HPDE6-E6E7 (cell line): Measurements from ENCODE around the gene AANAT.
"Not testable (repeated sequence)": the region's sequence is repeated elsewhere in the genome, so short reads cannot be mapped to it uniquely, and the experiment has no call there.

Source experiments
- DNase-seq: peaks from one replicate; pipeline ENCODE4 v3.0.0; 2011; ENCODE audit warnings: missing footprints; ENCODE audit errors: extremely low spot score

Gene AANAT

DNA sequence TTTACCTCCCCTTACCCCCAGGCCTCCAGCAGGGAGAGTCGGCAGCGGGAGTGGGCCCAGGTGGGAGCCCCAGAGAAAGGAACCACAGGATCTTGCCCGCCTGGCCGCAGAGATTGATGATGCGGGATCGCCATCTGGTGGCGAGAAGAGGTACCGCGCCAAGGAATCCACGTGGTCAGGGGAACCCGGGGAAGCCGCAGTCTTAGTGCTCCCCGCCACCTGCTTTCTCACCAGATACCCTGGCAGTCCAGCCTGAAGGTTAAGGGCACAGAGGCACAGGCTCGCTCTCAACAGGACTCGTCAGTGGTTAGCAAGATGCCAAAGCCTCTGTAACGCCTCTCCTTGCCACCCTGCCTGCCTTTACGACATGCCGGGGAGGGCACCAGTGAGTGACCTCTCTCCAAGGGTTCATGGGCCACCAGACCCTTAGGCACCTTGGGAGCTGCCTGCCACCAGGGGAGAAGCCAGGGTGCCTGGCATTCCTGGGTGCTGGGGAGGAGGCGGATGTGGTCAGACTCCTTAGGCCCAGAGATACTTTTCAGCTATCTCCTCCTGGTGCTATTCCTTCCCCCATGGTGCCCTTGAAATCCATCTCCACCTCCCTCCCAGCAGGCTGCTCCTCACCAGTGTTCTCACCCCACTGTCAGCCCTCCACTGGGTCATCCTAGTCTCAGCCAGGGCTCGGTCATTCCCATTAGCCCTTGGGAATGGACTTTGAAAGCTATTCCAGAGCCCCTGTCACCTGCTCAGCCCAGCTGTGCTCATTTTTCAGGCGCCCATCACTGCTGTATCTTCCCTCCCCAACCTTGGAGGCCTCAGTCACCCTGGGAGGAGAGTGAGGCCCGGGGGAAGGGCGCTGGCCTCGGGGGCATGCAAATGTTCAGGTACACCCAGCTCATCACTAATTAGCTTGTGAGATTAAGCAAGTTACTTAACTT is 39.3 kb downstream of the AANAT start:
- peak; percentile 87 for DNase-seq

DNA sequence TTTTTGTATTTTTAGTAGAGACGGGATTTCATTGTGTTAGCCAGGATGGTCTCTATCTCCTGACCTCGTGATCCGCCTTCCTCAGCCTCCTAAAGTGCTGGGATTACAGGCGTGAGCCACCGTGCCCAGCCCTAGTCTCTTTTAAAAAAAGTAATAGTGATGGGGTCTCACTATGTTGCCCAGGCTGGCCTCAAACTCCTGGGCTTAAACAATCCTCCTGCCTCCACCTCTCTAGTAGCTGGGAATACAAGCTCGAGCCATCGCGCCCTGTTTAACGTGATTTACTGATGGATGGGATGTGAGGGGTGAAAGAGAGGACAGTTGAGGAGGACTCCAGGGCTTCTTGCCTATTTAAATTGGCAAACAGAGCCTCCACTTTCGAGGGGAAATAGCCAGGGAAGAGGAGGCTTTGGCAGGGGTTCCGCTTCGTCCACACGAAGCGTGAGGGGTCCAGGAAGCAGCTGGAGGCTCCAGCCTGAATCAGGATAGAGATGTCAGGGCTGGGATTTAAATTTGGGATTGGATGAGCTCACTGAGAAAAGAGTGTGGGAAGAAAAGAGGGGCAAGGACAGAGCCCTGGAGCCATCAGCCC is 41.2 kb downstream of the AANAT start:
- DNase-seq: not testable (repeated sequence)

DNA sequence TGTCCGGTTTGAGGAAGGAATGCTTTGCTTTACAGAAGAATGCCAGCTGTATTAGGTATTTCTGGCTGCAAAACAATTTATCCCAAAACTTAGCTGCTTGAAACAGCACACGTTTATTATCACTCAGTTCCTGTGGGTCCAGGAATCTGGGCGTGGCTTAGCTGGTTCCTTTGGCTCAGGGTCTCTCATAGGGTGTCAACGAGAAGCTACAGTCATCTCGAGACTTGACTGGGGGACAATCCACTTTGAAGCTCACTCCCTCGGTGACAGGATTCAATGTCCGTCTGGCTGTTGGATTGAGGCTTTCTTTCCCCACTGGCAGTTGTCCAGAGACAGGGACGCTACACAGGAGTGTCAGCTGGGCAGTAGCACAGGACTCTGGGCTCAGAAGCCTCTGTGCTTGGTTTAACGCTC is 43.4 kb downstream of the AANAT start:
- no peak for DNase-seq

DNA sequence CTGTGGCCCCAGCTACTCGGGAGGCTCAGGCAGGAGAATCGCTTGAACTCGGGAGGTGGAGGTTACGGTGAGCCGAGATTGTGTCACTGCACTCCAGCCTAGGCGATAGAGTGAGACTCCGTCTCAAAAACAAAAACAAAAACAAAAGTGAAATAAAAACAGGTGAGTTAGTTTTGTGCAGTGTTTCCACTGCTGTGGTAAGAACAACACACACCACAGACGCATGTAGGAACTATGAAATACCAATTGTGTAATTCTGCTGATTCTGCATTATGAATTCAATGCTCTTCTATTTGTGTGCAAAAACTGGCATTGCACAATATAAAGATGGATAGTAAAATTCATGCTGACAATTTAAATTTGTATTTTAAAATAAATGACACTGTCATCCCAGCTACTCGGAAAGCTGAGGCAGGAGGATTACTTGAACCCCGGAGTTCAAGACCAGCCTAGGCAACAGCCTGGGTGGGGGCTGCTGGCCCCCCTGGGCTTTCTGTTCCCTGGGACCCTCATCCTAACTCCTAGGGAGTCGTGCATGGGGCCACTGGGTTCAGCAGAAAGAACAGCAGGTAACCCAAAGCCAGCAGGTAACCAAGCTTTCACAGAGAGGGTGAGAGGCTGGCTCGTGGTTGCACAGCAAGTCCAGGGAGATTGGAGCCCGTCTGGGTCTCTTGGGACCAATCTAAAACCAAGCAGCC is 44.4 kb downstream of the AANAT start:
- no peak for DNase-seq

DNA sequence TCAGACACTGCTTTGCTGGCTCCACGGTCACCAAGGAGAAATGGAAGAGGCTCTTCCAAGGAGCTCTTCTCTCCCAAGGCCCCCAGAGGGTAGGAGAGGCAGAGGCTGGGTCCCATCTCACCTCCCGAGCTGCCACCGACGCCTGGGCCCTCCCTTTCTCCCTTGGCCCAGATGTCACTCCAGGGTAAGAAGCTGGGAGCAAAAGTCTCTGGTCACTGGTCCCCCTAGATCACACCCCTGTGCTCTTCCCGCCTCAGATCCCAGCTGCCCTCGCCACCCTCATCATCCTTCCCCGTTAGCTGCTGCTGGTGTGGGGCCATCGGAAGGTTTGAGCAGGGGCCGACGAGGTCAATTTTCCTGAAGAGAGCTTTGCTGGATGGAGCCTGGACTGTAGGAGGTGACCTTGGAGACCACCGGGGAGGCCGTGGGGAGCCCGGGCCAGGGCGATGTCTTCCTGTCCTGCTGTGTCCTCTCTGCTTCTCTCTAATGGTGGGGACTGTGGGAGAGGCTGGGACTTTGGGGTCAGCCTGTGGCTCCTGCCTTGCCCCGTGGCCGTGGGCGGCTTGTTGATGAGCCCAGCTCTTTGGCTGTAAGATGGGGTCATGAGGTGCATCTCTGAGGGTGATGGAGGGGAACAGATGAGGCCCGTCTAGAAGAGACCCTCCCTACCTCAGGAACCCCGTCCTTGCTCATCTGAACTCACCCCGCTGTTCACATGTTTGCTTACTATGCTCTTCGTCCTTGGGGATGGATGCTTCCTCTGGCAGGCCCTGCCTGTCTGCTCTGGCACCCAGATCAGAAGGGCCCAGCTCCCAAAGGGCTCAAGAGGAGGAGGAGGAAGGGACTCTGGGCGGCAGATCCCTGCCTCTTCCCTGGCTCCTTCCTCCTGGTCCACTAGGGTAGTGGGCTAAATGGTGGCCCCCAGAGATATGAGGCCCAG is 45.2 kb downstream of the AANAT start:
- DNase-seq: no peak

DNA sequence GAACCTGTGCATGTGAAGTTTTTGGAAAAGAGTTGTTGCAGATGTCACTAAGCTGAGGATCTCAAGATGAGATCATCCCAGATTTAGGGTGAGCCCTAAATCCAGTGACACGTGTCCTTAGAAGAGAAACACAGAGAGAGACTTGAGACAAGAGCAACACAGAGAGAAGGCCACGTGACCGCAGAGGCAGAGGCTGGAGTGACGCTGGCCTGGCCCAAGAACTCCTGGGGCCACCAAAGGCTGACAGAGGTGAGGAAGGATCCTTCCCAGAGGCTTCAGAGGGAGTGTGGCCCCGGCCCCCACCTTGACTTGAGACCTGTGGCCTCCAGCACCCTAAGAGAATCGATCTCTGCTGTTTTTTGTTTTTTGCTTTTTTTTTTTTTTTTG is 45.9 kb downstream of the AANAT start:
- DNase-seq: no peak

DNA sequence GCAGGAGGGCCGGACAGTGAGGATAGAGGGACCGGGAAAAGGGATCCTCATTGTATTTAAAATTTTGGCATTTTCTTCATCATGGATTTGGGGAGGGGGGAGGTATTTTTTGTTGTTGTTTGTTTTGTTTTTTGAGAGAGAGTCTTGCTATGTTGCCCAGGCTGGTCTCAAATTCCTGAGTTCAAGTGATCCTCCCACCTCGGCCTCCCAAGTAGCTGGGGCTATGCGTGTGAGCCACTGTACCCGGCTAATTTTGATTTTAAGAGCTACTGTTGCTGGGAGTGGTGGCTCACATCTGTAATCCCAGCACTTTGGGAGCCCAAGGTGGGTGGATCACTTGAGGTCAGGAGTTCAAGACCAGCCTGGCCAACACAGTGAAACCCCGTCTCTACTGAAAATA is 47.0 kb downstream of the AANAT start:
- not testable (repeated sequence) for DNase-seq

DNA sequence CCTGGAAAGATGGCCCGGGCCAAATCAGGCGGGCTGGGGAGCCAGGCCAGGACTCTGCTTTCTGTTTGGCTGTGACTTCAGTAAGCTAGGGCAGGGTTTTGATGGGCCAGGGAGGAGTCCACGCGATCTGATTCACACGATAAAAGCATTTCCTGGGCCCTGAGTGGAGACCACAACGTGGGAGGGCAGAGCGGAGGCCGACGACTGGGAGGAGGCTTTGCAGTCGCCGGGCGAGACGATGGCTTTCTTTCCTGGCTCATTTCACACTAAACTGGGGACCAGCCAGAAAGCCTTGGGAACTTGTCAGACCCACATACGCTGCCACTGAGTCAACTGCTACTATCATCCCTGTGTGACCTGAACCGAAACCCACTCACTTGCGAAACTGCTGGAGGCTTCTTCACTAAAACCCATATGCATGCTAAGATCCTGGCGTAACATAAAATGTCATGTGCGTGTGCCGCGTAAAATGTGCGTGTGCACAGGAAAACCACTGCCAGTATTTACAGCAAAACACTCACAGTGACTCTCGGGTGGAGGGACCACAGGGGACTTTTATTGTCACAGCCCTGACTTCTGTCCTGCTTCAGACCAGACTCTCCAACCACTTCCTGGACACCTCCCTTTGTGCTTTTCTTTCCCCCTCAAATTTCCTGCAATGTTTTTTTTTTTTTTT is 48.0 kb downstream of the AANAT start:
- DNase-seq: no peak

DNA sequence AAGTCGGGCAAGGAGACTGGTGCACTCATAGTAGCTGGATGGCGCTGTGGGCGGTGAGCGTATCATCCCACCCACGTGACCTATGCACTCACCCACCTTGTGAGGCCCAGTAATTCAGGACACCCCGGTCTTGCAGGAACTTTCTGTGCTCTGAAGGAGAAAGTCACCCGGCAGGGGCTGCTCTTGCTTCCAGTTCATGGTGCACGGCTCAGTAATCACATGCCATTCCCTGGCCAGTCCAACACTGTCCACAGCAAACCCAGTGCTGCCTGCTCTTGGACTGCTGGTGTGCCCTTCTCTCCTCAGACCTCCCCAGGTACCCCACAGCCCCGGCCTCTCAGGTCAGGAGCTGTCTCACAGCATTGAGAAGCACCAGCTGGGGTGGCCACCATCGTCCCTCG is 50.2 kb downstream of the AANAT start:
- DNase-seq: no peak

DNA sequence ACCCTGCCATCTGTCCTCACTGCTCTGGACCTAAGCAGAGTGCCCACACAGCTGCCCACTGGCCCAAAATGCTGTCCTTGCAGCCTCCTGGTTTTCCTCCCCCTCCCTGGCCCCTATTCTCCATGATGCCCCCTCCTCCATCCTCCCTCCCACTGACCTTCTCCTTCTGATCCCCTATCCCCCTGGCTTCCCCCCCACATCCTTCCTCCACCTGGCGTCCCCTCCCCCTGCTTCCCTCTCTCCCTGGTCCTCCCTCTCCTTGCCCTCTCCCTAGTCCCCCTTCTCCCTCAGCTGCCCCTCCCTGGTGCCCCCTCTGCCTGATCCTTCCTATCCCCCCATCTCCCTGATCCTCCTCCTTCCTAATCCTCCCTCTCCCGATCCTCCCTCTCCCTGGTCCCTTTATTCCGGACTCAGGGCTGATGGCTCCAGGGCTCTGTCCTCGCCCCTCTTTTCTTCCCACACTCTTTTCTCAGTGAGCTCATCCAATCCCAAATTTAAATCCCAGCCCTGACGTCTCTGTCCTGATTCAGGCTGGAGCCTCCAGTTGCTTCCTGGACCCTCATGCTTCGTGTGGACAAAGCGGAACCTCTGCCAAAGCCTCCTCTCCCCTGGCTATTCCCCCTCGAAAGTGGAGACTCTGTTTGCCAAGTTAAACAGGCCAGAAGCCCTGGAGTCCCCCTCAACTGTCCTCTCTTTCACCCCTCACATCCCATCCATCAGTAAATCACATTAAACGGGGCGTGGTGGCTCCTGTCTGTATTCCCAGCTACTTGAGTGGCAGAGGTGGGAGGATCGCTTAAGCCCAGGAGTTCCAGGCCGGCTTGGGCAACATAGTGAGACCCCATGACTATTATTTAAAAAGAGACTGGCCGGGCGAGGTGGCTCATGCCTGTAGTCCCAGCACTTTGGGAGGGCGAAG is 51.9 kb downstream of the AANAT start:
- no peak for DNase-seq
